Measurements from ENCODE around the gene GORASP1.

The GORASP1 gene

DNA sequence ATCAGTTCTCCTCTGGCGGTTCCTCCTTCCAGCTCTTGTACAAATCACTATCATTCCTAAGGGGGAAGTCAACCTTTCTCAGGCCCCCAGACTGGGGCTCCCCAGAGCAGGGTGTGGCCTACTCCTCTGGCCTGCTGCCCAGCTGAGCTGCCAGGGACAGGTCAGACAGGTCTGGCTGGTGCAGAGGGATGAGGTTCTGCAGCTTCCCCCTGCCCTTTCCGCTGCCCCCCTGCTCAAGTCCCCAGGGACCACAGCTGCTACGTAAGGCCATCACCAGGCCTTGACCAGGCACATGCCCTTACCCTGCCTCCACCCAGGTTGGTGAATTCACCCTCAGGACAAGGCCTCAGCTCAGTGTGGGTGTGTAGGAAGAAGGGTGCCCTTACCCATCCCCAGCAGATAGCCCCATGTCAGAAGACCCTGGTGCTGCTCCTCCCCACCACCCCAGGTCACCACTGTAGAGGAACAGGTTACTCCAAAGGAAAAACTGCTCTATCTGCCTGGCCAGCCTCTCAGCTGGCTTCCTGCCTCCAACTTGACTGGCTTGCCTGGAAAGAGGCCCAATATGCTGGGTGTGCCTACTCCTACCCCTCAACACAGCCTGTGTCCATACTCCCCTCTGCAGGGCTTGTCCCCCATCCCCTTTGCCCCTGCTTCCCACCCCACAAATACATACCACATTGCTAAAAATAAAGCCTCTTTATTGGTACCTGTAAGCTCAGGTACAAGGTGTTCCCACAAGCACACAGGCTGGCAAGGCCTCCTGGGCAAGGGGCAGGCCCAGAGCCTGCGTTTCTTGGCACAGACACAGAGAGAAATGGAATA lies 34.0 kb upstream of the GORASP1 start:
- DNase-seq: peak in 1 of 56 donors; percentile 20

DNA sequence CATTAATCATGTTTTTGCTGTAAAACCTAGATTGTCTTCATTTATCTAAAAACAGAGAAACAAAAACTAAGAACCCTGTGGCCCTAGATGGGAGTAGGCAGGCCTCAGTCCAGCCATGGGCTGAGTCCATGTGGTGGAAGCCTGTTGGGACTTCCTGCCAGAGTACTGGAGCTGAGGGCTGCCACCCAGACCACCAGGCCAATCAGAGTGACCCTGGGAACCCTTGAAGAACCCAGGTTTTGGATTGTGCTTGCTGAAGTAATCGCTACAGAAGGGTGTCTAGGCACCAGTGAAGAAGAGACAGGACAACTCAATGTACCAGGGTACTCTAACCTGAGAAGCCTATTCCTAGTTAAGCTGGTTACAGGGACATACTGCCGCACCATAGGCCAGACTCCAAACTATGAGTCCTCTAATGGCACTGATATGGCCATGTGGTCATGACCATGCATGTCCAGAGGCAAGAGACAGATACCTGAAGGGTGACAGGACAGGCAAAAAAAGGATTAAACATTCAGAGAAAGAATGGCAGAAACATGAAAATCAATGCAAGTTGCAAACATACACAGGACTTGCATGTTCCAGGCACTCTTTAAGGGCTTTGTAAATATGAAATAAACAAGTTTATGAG lies 33.0 kb upstream of the GORASP1 start:
- no peak for DNase-seq

DNA sequence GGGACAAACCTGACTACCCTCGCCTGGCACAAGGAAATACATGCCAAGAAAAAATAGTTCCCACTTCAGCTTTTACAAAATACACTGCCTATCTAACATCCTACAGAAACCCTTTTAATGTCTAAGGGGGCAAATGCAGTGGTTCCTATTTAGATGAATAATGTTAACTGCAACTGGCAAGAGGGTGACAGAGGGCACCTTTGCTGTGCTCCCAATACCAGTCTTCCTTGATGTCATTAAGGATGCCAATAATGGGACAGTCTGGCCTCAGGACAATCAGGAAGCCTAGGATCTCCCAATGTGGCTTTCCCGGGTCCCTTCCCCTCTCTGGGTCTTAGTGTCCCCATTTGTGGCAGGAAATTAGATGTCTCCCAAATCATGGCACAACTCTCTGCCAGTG lies 32.0 kb upstream of the GORASP1 start:
- DNase-seq: no peak

GRCh38 chr3:39138804-39139415 lies 31.5 kb upstream of the GORASP1 start:
- DNase-seq: peak in 40 of 56 donors; percentile 8 to 84 (median 38)

GRCh38 chr3:39137991-39138803 lies 30.8 kb upstream of the GORASP1 start:
- no peak for DNase-seq

GRCh38 chr3:39137435-39137936 lies 30.1 kb upstream of the GORASP1 start:
- no peak for DNase-seq

GRCh38 chr3:39136533-39137434 lies 29.4 kb upstream of the GORASP1 start:
- DNase-seq: no peak

DNA sequence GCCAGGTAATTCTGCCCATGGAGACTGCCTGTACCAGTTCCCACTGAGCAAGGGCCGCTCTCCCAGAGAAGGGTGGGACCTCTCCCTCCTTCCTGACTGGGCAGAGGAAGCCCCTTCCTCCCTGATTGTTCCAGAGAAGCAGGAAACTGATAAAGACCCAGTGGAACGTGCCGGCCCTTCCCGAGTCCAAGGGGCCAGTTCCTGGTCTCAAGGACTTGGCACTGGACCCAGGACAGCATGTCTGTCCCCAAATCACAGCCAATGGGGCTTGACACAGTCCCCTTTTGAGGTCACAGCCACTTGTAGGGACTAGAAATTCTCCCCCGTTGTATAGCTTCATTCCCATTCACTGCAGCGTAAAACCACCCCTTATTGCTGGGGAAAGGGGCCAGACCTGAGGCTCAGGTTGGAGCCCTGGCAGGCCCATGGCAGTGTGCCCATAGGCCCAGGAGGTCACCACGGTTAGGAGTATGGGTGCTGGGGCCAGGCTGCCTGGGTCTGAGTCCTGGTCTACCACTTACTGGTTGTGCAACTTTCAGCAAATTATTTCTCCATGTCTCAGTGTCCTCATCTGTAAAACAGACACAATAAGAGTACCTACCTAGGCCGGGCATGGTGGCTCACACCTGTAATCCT lies 27.9 kb upstream of the GORASP1 start:
- DNase-seq: no peak

DNA sequence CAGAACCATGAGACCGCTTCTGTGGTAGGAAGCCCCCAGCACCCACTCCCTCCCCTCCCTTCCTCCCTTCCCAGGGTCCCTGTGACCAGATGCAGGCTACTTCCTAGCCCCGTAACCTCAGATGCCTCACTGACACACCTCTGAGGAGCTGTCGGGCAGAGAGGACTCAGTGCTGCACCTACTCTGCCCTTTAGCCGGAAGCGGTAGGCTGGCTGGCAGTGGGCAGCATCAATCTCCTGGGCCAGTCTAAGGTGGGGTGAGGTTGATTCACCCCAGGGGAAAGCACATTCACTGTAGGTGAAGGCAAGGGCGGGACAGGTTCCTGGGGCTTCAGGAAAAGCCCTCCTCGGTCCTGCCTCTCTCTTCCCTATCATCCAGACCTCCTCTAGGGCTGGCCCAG lies 26.9 kb upstream of the GORASP1 start:
- DNase-seq: no peak

- no peak for DNase-seq
Observed at GRCh38 chr3:39133822-39134221, 26.4 kb upstream of the GORASP1 start.

DNA sequence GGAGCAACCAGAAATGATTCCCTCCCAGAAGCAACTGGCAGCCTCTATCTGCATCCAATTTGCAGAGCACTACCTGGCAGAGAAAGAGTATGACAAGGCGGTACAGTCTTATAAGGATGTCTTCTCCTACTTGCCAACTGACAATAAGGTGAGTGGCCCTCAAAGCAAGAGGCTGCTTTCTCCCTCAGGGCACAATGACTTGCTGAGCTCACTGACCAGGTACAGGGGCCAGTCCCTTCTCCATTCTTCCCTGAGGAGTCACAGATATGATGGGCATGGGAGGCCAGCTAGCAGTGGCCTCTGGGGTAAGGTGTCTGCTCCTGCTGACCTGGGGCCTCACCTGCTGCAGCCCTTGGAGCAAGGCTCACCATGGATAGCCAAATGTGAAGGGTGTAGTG lies 25.7 kb upstream of the GORASP1 start:
- DNase-seq: no peak

DNA sequence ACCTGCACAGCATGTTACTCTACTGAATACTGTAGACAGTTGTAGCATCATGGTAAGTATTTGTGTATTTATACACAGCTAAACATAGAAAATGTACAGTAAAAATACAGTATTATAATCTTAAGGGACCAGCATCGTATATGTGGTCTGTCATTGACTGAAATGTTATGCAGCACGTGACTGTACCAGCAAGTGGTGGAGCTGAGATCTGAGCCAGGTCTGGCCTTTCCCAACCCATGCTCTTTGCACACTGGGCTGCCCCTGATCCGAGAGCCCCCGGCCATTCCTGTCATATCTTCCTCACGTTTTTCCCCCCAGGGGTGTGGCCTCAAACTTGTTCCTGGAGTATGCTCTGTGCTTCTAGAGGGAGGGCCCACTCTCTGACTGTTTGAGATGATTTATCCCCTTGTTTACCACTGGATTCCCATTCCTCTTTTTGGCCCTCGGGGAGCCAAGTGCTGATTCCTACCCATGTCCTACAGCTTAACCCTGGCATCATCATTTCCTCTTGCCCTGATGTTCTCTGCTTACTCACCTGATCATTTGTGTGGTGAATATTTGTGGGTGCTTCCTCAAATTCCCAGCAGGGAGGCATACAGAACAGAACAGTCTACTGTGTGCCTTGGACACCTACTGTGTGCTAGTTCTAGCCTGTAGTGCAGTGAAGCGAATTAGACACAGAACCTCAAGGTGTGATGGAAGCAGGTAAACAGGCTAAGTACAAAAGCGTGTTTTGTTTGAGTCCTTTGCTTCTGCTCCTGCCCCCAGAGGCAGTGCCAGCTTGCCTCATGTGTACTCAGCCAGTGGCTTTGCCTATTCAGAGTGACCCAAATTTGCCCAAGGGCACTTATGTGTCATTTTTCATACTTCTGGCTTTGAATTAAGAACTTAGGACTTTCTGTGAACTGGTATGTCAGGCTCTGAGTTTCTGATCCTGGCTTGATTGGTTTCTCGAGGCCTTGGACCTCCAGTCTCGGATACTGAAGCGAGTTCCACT lies 25.0 kb upstream of the GORASP1 start:
- no peak for DNase-seq

DNA sequence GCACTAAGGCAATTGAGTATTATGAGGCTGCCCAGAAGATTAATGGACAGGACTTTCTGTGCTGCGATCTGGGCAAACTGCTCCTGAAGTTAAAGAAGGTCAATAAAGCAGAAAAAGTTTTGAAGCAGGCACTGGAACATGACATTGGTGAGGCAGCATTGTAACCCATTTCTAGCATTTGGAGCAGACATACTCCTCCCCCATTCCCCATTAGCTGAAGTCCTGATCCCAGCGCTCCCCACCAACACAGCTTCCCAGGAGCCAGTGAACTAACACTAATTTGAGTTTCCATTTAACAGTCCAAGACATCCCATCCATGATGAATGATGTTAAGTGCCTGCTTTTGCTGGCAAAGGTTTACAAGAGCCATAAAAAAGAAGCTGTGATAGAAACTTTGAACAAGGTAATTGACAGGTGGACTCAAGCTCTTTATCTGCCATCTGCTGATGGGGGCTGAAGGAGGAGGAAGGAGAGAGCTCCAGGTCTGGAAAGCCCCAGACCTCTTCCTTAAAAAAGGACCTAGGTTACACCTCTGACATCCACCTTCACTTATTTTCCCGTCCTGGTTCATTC lies 23.4 kb upstream of the GORASP1 start:
- DNase-seq: no peak

DNA sequence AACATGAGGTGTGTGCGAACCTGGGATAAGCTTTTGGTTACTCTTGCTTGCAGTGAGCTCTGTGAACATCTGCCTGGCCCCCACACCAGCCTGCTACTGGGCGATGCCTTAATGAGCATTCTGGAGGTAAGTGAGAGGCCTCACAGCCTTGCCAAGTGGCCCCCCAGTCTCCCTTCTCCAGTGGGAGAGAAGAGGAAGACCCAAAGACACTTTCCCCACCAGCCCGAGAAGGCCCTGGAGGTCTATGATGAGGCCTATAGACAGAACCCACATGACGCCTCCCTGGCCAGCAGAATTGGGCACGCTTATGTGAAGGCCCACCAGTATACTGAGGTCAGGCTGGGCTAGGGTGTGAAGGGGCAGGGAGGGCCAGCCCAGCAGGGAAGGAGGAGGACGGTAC lies 22.6 kb upstream of the GORASP1 start:
- no peak for DNase-seq

GRCh38 chr3:39128951-39129350 lies 21.5 kb upstream of the GORASP1 start:
- no peak for DNase-seq

GRCh38 chr3:39127908-39128304 lies 20.5 kb upstream of the GORASP1 start:
- DNase-seq: no peak

GRCh38 chr3:39127269-39127907 lies 20.0 kb upstream of the GORASP1 start:
- DNase-seq: peak in 1 of 56 donors; percentile 26

Data from nucleus accumbens (tissue), 56 donors.